HG02885 (cell line): ENCODE results near the gene LUZP2.
"Not testable (repeated sequence)": the region's sequence is repeated elsewhere in the genome, so short reads cannot be mapped to it uniquely, and the experiment has no call there.

Source experiments
- ATAC-seq: cut with Tn5 transposase; IDR thresholded peaks from one replicate; pipeline ENCODE4 v1.9.1; 2021; ENCODE audit warnings: mild to moderate bottlenecking; ENCODE audit not compliant: unreplicated experiment, poor library complexity

LUZP2 gene

GRCh38 chr11:24880962-24881361 is 384.1 kb downstream of the LUZP2 start:
- ATAC-seq, result no peak

DNA sequence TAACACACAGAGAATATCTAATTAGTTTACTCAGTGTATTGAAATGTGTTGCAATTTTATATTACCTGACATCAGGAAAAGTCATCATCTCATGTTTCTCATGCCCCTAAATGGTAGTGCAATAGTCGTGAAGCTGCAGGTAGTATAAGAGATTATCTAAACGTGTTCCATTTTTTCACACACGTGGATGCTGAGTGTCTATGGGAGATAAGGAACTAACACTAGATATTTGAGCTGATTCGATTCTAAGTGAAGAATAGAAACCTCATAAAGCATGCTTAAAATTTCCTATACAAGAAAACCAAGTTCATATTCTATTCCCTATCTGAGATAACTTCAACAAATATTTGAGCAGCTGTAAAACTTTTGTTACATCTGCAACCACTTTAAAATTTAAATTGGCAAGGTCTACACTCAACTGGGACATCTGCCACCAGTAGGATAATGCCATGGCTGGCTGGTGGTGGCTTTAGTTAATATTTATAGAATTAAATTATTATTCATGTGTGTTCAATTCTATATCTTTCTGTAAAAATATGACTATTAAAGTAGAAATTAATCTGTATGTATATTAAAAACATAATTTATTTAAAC is 388.8 kb downstream of the LUZP2 start:
- ATAC-seq, result no peak

DNA sequence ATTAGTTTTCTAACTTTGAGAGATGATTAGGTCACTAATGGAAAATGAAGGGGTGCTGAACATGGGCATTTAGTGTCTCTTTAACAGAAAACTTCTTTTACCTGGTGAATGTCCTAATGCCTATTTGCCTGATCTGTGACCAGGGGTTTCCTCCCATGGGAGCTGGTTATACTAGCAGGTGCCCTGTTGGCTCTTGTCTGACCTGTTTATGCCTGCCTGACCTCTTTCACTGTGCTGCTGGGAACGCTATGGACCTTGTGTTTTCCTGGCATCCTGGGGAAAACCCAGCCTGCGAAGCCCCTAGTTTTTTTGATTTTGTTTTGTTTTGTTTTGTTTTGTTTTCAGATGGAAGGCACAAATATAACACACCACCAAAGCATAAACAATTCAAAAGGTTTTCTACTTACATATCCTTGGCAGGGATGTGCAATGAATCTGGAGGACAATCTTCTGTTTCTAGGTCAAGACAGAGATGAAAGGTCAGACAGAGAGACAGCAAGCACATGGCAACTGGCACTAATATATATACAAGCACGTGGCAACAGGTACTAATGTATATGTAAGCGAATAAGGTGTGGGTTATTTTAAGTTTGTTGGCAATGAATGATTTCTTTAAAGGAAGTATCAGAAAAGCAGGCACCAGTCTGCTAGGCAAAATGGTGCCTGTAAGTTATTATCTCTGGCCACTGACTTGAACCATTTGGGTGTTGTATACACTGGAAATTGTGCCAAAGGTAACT is 390.2 kb downstream of the LUZP2 start:
- ATAC-seq, result no peak

- no peak for ATAC-seq
These were observed 393.6 kb downstream of the LUZP2 start for GRCh38 chr11:24890426-24890825.

GRCh38 chr11:24891845-24892492 is 395.1 kb downstream of the LUZP2 start:
- ATAC-seq, result not testable (repeated sequence)

GRCh38 chr11:24896118-24896835 is 399.4 kb downstream of the LUZP2 start:
- no peak for ATAC-seq

GRCh38 chr11:24900514-24900913 is 403.7 kb downstream of the LUZP2 start:
- ATAC-seq, result peak; percentile 39

DNA sequence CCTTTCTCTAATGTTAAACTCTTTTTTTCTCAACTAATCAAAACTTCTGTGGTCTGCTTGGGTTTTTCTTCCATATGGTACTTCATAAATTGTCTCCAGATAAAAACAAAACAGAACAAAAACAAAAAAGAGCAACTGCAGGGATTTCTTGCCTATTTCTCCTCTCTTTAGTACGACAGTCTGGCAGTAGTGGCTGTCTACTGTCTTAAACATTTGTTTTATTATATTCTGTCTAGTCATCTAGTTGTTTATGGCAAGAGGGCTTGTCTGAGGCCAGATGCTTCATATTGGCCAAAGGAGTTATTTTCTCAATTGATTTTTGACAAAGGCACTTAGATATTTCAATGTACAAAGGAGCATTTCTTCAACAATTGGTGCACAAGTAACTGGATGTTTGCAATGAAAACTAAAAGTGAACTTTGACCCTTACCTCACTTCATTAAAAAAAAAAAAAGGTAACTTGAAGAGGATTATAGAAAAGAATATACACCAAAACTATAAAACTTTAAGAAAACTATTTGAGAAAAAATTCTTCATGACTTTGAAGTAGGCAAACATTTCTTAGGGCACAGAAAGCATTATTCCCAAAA is 404.2 kb downstream of the LUZP2 start:
- no peak for ATAC-seq

DNA sequence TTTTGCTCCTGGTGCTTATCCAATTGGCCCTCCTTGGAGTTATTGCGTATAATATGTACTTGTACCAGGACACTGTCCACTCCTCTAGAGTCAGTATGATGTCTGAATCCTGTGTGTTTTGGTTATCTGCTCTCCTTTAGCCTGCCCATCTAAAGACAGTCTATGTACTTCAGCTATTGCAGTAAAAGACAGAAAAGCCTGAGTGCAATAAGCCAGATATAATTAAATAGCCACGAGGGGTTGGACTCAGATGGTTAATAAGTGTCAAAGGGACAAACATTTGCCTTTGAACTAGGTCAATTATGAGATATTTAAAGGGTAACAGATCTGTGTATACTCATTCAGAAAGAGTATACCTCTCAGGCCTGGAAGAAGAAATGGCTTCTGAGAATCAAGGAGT is 406.7 kb downstream of the LUZP2 start:
- no peak for ATAC-seq

DNA sequence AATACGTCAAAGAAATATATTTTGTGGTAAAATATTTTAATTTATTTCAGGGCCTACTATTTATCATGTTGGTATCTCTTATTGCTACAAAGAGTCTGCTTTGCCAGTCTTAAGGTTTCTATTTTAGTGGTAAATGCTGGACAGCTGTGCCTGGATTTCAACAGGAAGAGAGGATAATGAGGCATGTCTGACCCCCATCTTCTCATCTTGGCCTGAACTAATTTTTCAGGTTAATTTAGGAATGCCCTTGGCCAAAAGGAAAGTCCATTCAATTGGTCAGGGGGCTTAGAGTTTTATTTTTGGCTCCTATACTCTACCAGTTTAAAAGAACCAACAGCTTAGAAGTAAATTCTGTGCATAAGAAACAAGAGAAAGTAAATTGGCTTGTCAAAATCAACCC is 428.2 kb downstream of the LUZP2 start:
- ATAC-seq, result no peak

DNA sequence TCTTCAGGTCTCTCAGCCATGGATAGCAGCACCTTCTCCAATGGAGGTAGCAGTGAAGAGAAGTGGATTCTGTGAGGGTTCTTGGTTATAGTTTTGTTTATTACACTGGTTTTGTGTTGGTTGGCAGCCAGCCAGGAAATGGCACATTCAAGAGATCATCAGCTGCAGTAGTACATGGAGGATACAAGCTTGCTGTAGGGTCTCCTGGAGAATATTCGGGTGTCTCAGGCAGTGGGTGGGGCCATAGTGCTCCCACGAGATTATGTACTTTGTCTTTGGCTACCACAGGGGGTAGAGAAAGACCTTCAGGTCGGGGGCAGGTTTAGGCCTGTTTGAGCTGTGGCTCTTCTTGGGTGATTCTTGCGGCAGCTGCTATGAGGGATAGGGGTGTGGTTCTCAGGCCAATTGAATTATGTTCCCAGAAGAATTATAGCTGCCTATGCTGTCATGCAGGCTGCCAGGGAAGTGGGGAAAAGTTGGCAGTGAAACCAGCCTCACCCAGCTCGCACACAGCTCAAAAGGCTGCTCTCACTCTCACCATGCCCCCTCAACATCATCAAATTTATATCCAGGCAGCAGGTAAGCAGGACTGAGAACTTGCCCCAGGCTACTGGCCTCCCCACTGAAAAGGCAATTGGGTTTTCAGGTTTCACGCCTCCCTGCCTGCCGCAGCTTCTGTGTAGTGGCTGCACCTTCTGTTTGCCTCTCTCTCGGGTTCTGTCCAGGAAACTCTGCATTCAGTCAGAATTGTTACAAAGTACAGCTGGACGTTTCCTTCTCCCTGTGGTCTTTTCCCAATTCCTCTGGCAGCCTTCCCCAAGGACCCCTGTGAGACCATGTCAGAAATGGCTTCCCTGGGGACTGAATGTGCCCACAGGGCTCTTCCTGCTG is 435.5 kb downstream of the LUZP2 start:
- ATAC-seq, result no peak

DNA sequence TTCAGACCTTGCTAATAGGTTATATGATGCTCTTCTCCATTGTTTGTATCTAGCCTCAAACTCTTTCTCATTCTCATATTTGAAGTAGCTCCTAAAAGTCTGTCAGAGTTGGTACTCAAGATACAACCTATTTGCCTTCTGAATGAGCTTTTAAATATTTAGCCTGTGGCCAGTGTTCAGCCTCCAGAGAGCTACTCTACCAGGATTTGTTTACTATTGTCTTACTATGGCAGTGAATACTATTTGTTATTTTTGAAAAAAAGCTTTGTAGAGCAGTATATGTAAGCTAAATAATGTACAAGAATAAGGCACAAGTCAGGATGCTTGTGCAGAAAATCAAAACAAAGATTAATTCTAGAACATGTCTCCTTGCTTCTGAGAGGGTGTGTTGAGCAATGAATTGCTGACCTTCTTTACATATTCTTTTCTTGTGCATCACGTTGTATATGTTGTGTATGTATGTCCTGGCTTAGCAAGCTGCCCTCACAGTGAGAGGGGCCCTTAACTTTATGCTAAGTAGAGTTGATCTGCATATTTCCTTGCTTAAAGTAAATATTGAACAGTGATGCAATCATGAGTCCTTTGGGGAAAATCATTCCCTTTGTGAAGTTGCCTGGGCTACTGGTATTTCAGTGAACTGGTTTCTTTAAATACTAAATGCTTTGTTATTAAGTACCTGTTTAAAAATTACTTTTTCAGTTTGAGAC is 438.0 kb downstream of the LUZP2 start:
- ATAC-seq, result no peak

- no peak for ATAC-seq
These were observed 448.0 kb downstream of the LUZP2 start for GRCh38 chr11:24944891-24945290.

DNA sequence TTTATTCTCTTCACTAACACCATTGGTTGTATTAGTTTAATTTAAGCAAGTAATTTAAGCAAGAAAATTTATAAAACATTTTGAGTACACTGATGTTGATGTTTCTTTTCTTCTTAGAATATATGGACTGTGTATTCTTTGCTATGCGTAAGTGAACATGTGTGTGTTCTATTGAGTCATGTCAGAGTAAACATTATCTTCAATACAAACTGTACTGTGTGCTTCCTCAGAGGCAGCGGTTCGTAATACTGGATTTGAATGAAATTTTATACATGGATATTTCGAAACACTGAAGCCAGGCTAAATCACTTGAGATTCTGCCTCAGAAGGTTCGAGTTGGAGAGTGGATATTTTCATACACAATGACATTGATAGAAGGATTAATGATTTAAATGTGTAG is 452.6 kb downstream of the LUZP2 start:
- no peak for ATAC-seq

- ATAC-seq, result no peak
These were observed 467.0 kb downstream of the LUZP2 start for GRCh38 chr11:24963852-24964251.

DNA sequence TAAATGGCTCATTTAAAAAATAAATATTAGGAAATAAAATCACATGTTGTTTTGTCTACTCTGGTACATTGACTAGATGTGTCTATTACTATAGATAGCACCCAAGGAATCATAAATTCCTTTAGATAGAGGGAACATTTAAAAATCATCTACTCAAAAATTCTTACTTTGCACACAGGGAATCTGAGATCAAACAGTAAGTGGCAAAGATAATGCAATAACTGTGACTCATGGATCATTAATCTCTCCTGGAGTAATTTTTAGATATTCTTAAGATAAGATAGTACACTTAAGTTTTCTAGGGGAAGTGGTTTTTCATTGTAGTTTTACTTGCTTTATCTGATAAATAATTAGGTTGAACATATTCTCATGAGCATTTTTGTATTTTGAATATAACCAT is 468.9 kb downstream of the LUZP2 start:
- no peak for ATAC-seq

DNA sequence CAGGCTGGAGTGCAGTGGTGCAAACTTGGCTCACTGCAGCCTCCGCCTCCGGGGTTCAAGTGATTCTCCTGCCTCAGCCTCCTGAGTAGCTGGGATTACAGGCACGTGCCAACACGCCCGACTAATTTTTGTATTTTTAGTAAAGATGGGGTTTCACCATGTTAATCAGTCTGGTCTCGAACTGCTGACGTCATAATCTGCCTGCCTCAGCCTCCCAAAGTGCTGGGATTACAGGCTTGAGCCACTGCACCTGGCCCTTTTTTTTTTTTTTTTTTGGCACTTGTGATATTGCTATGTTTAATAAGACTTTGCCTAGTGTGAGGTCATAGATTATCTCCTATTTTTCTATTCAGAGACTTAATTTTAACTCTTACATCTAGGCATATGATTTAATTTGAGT is 497.1 kb downstream of the LUZP2 start:
- not testable (repeated sequence) for ATAC-seq

- not testable (repeated sequence) for ATAC-seq
These were observed 503.1 kb downstream of the LUZP2 start for GRCh38 chr11:24999929-25000328.

DNA sequence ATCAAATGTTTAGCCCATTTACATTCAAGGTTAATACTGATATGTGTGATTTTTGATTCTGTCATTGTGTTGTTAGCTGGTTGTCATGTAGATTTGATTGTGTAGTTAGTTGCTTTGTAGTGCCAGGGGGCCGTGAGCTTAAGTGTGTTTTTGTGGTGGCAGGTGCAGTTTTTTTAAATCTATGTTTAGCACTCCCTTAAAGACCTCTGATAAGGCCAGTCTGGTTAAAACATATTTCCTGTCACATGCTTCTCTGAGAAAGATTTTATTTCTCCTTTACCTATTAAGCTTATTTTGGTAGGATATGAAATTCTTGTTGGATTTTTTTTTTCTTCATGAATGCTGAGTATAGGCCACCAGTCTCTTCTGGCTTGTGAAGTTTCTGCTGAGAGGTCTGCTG is 540.6 kb downstream of the LUZP2 start:
- no peak for ATAC-seq
